ENCODE data around the gene PGBD5. TPM values are rescaled to one million over a fixed set of nuclear protein-coding genes. Genes with fewer than 3 reads are reported as not detected.

The PGBD5 gene, protein sequence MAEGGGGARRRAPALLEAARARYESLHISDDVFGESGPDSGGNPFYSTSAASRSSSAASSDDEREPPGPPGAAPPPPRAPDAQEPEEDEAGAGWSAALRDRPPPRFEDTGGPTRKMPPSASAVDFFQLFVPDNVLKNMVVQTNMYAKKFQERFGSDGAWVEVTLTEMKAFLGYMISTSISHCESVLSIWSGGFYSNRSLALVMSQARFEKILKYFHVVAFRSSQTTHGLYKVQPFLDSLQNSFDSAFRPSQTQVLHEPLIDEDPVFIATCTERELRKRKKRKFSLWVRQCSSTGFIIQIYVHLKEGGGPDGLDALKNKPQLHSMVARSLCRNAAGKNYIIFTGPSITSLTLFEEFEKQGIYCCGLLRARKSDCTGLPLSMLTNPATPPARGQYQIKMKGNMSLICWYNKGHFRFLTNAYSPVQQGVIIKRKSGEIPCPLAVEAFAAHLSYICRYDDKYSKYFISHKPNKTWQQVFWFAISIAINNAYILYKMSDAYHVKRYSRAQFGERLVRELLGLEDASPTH
- total RNA-seq (2022; extraction: Qiagen RNA extraction; ENCODE audit: low read depth) = 0.66 to 1.5 TPM (median 0.97 TPM) in 5 replicates

DNA sequence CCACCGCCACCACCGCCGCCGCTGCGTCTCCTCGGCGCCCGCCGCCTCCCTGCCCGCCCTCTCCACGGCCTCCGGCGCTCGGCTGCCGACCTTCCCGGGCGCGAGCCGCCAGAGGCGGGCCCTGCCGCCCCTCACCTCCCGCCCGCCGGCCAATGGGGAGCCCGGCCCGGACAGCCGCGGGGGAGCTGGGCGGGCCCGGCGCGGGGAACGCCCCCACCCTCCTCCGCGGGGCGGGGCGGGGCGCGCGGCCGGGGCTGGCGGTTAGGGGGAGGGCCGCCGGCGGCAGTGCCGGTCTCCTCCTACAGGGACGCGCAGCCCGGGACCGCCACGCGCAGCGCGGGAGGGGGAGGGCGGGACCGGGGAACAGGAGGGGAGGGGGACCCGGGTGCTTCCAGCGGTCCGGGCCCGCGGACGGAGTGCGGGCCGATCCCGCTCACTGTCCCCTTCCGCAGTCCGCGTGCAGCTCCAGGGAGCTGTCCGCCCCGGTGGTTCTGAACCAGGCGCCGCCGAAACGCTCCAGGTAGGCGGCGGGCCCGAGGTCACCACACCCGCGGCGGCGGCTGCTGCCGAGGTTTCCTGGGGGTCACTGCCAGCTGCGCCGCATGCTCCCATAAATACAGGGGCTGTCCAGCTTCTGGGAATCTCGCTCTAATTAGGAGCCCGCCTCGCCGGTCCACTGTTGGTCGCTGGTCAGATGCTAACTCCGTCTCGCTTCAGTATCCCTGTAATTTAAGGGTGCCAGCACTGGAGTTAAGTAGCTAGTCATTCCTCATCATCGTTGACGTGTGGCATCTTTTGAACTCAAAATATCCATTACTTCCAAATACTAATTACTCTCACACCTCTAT, at the start of gene PGBD5:
TSS of gene PGBD5 (minus strand) at position 87 of the 848 bp plus-strand sequence. CDS start 404 bp downstream, outside the sequence.

Other genes starting within 250 kb of the PGBD5 start
- 19.3 to 23.2 TPM (median 21.3 TPM) in 5 replicates for gene COG2, start 216.1 kb upstream of the PGBD5 start, total RNA-seq (2022; extraction: Qiagen RNA extraction; ENCODE audit: low read depth)

All from A549 treated with DMSO at 1 μM for 4 hours (cell line).